HepG2 (cell line): Measurements from ENCODE around the gene UTP15. TPM values are rescaled to one million over a fixed set of nuclear protein-coding genes. Genes with fewer than 3 reads are reported as not detected.

Experiments
- ATAC-seq: fragments of 200-7000 bp; cut with Tn5 transposase; 3 replicates; pipeline ENCODE4 v1.9.1; 2020; ENCODE audit warnings: mild to moderate bottlenecking, moderate library complexity
- BruUV-seq: library from RNA; stranded (reverse); fragments of 400-500 nt; replicated peaks from 2 replicates; lab custom pipeline; 2021; lab: Mats Ljungman, UMichigan
- CTCF ChIA-PET: fragments of 300-600 bp; formaldehyde crosslinking; extraction: SDS; loops from one replicate; lab custom pipeline; 2021; ENCODE audit warnings: low total read pairs, inconsistent platforms, low intra/inter-chr PET ratio; lab: Yijun Ruan, JAX
- POLR2A ChIA-PET: fragments of 350-600 bp; sonication (Branson Sonifier 250); formaldehyde crosslinking; loops from one replicate; lab custom pipeline; 2020; ENCODE audit warnings: antibody characterized with exemption, inconsistent platforms; lab: Yijun Ruan, JAX
- DNase-seq: peaks from one replicate; pipeline ENCODE4 v3.0.0-alpha.2; 2015; ENCODE audit warnings: low spot score
- FAIRE-seq: peaks from 3 replicates; lab custom pipeline; 2011; peaks lifted over from hg19 to GRCh38; lab: Jason Lieb, UNC
- H2AFZ ChIP-seq: one replicate; pipeline ENCODE4 v1.6.1; 2011; ENCODE audit warnings: low read length, inconsistent platforms
- H3K27ac ChIP-seq: fragments of 300-600 bp; 3 replicates; pipeline ENCODE4 v1.8.0; 2011; ENCODE audit warnings: mixed run types, mild to moderate bottlenecking, mixed read lengths, low read length, inconsistent platforms; ENCODE audit not compliant: insufficient read depth; ENCODE audit errors: extremely low read length
- H3K27me3 ChIP-seq, 2 experiments: fragments of 200-600 bp in 1 of 2; 2 replicates in 1 of 2; 3 replicates in 1 of 2; pipeline versions ENCODE4 v1.6.0 to v1.8.0; 2011; ENCODE audit warnings: low read length in 2 of 2, mild to moderate bottlenecking in 2 of 2, moderate library complexity in 2 of 2, inconsistent platforms in 1 of 2; ENCODE audit not compliant: insufficient read depth in 2 of 2, control insufficient read depth in 1 of 2
- H3K36me3 ChIP-seq, 2 experiments: fragments of 200-600 bp in 1 of 2; replicated peaks in 1 of 2; 2 replicates in 1 of 2; 3 replicates in 1 of 2; pipeline versions ENCODE4 v1.5.1 to v1.8.0; 2011; ENCODE audit warnings: low read length in 2 of 2, inconsistent platforms in 1 of 2; ENCODE audit not compliant: insufficient read depth in 2 of 2, control insufficient read depth in 1 of 2
- H3K4me1 ChIP-seq: 2 replicates; pipeline ENCODE4 v1.5.1; 2012; ENCODE audit warnings: low read length, inconsistent platforms; ENCODE audit not compliant: insufficient read depth
- H3K4me2 ChIP-seq: 2 replicates; pipeline ENCODE4 v1.6.0; 2011; ENCODE audit warnings: low read depth, low read length, inconsistent platforms
- H3K4me3 ChIP-seq, 3 experiments: fragments of 200-600 bp in 1 of 3; sonication (generic), shearing (Covaris generic) in 1 of 3; replicated peaks in 1 of 3; 2 replicates each; pipeline ENCODE4 v1.5.1; 2011 to 2016; ENCODE audit warnings: low read length in 3 of 3, inconsistent platforms in 2 of 3, low read depth in 2 of 3, mild to moderate bottlenecking in 2 of 3, control low read depth in 1 of 3, mixed read lengths in 1 of 3; ENCODE audit not compliant: insufficient read depth in 1 of 3
- H3K79me2 ChIP-seq: one replicate; pipeline ENCODE4 v1.6.1; 2011; ENCODE audit warnings: low read length, inconsistent platforms; ENCODE audit not compliant: insufficient read depth
- H3K9ac ChIP-seq: 2 replicates; pipeline ENCODE4 v1.6.0; 2011; ENCODE audit warnings: mild to moderate bottlenecking, low read depth, low read length, inconsistent platforms; ENCODE audit not compliant: insufficient read depth
- H3K9me3 ChIP-seq: 2 replicates; pipeline ENCODE4 v1.5.1; 2012; ENCODE audit warnings: mild to moderate bottlenecking, low read length
- H4K20me1 ChIP-seq: 2 replicates; pipeline ENCODE4 v1.6.0; 2011; ENCODE audit warnings: inconsistent platforms, mild to moderate bottlenecking, low read length, moderate library complexity; ENCODE audit not compliant: insufficient read depth
- CCDC6 ChIP-seq: sonication (generic); formaldehyde crosslinking; IDR thresholded peaks from 2 replicates; pipeline ENCODE4 v1.8.1; 2022; ENCODE audit warnings: mild to moderate bottlenecking, missing genetic modification reagents, moderate library complexity
- HMG20B ChIP-seq: conservative IDR thresholded peaks from 2 replicates; pipeline ENCODE4 v1.6.1; 2016; ENCODE audit warnings: missing genetic modification reagents, missing compliant biosample characterization
- KDM3A ChIP-seq: IDR thresholded peaks from 2 replicates; pipeline ENCODE4 v1.6.1; 2018; ENCODE audit warnings: low read depth, missing compliant biosample characterization
- MYC ChIP-seq: sonication (generic); formaldehyde crosslinking; IDR thresholded peaks from 2 replicates; pipeline ENCODE4 v1.9.0; 2021; ENCODE audit warnings: missing genetic modification reagents, borderline replicate concordance
- NCOA5 ChIP-seq: sonication (generic); formaldehyde crosslinking; IDR thresholded peaks from 2 replicates; pipeline ENCODE4 v1.4.0; 2020; ENCODE audit warnings: missing genetic modification reagents
- NFIB ChIP-seq: sonication (generic); formaldehyde crosslinking; IDR thresholded peaks from 2 replicates; pipeline ENCODE4 v1.9.0; 2021; ENCODE audit warnings: missing genetic modification reagents, mild to moderate bottlenecking, borderline replicate concordance
- PHF8 ChIP-seq: sonication (generic); formaldehyde crosslinking; IDR thresholded peaks from 2 replicates; pipeline ENCODE4 v1.5.0; 2020; ENCODE audit warnings: missing genetic modification reagents
- POLR2AphosphoS2 ChIP-seq: IDR thresholded peaks from 2 replicates; pipeline ENCODE4 v1.6.1; 2011; ENCODE audit warnings: low read depth, low read length, improper control_type of control experiment
- SALL1 ChIP-seq: sonication (generic); formaldehyde crosslinking; IDR thresholded peaks from 2 replicates; pipeline ENCODE4 v1.8.0; 2022; ENCODE audit warnings: mild to moderate bottlenecking, missing genetic modification reagents
- ZNF124 ChIP-seq: sonication (generic); formaldehyde crosslinking; IDR thresholded peaks from 2 replicates; pipeline ENCODE4 v1.4.0; 2020; ENCODE audit warnings: missing genetic modification reagents
- ZNF75D ChIP-seq: sonication (generic); formaldehyde crosslinking; IDR thresholded peaks from 2 replicates; pipeline ENCODE4 v1.8.1; 2023; ENCODE audit warnings: missing genetic modification reagents, mild to moderate bottlenecking, borderline replicate concordance
- WGBS: methylation state at CpG from one replicate; pipeline ENCODE4 v1.1.6; 2017; ENCODE audit warnings: low lambda C conversion rate; 5-methylcytosine and 5-hydroxymethylcytosine counted together
- in situ Hi-C: cut with HindIII; loops from 2 replicates; pipeline ENCODE4 v1.10.0; 2017; ENCODE audit warnings: low pct_unique_long_range_greater_than_20kb; ENCODE audit not compliant: extremely low pct_ligation_motif_present
- intact Hi-C: fragments of 100-400 bp; cut with micrococcal nuclease; formaldehyde crosslinking; loops from one replicate; pipeline ENCODE4 v1.10.0; 2022; ENCODE audit not compliant: unreplicated experiment
- polyA plus RNA-seq, 8 experiments: library from polyadenylated mRNA; depleted of rRNA in 3 of 8; stranded (reverse) in 7 of 8; unstranded in 1 of 8; fragments of >200 nt; fragmentation: Illumina TruSeq in 4 of 8; extraction: Trizol in 4 of 8; gene quantifications; 2 replicates each; pipeline versions ENCODE4 v1.2.1 to v1.2.3, GENCODE V29; 2011 to 2016; ENCODE audit warnings: low read depth in 4 of 8, missing spikeins in 1 of 8, mixed read lengths in 1 of 8; ENCODE audit not compliant: insufficient read depth in 1 of 8
- total RNA-seq, 5 experiments: library from RNA; depleted of rRNA; stranded (reverse); fragments of >200 nt; fragmentation: Illumina TruSeq; extraction: Trizol; gene quantifications; 2 replicates each; pipeline ENCODE4 v1.2.3, GENCODE V29; 2016; ENCODE audit warnings: low read depth in 1 of 5
- TF ChIP-seq, protein P1 (sequence below): sonication (generic); formaldehyde crosslinking; IDR thresholded peaks from 2 replicates; pipeline ENCODE4 v1.4.0; 2020; ENCODE audit warnings: missing genetic modification reagents
- TF ChIP-seq, protein P2 (sequence below): sonication (generic); formaldehyde crosslinking; IDR thresholded peaks from 2 replicates; pipeline ENCODE4 v1.4.0; 2020; ENCODE audit warnings: mild to moderate bottlenecking, missing genetic modification reagents
- TF ChIP-seq, protein P3 (sequence below): sonication (generic); IDR thresholded peaks from 2 replicates; pipeline ENCODE4 v1.6.1; 2016; ENCODE audit warnings: low read depth, borderline replicate concordance

Gene UTP15
- total and polyA plus RNA-seq, 2 of the 13 experiments (the other 11 are each of a cell fraction or from before 2014, with no cell fraction given) = 7.3 to 35.8 TPM

DNA sequence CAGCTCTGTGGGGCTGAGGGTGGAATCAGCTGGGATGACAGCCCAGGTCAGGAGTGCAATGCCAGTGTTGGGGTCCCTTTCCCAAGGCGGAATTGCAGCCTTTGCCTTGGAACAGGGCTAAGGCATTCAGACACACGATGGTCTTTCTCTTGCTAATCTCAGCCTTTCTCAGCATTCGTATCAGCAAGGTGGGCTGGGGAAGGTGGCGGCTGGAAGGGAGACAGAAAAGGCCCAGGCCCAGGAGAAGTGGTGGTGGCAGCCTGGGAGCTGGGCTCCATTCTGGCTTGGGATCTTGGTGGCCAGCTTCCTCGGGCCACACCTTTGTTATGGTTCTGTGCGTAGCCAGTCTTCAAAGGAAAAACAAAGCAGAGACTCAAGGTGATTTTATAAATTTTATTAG lies 59.3 kb downstream of the UTP15 start:
- FAIRE-seq (no peak), ATAC-seq (no peak), DNase-seq (no peak)
- peak overlapping the region; percentile 65 to 80 (median 79) for H3K4me3 ChIP-seq
- no peaks in the 10 kb centered on the region for H3K36me3 ChIP-seq
- H4K20me1 ChIP-seq = peaks cover 4% of the 10 kb centered on the region
- H3K4me2 ChIP-seq = peak overlapping the region; percentile 99
- in situ Hi-C loops (no loop called here), intact Hi-C loops (loop anchor here (1.0 to 5.0 kb wide), 3 partner anchors 29 to 67 kb away; no protein-coding TSS in a partner anchor)
- no peak overlapping the region for H2AFZ ChIP-seq
- TF ChIP-seq ZNF75D (CRISPR knock-in tag) (no peak), NFIB (CRISPR knock-in tag) (no peak), NCOA5 (CRISPR knock-in tag) (no peak), SALL1 (CRISPR knock-in tag) (0 out of 2 replicates have a peak, but pooled peaks have one; percentile 22), MYC (CRISPR knock-in tag) (peak; percentile 19; the same call in 1 of the 2 replicates), KDM3A (CRISPR knock-in tag) (no peak), ZNF124 (no peak), PHF8 (CRISPR knock-in tag) (peak; percentile 9), POLR2AphosphoS2 (no peak), CCDC6 (CRISPR knock-in tag) (no peak), HMG20B (CRISPR knock-in tag) (no peak)
- TF ChIP-seq, protein P1, sequence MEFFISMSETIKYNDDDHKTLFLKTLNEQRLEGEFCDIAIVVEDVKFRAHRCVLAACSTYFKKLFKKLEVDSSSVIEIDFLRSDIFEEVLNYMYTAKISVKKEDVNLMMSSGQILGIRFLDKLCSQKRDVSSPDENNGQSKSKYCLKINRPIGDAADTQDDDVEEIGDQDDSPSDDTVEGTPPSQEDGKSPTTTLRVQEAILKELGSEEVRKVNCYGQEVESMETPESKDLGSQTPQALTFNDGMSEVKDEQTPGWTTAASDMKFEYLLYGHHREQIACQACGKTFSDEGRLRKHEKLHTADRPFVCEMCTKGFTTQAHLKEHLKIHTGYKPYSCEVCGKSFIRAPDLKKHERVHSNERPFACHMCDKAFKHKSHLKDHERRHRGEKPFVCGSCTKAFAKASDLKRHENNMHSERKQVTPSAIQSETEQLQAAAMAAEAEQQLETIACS (CRISPR knock-in tag) = no peak
- TF ChIP-seq, protein P2, sequence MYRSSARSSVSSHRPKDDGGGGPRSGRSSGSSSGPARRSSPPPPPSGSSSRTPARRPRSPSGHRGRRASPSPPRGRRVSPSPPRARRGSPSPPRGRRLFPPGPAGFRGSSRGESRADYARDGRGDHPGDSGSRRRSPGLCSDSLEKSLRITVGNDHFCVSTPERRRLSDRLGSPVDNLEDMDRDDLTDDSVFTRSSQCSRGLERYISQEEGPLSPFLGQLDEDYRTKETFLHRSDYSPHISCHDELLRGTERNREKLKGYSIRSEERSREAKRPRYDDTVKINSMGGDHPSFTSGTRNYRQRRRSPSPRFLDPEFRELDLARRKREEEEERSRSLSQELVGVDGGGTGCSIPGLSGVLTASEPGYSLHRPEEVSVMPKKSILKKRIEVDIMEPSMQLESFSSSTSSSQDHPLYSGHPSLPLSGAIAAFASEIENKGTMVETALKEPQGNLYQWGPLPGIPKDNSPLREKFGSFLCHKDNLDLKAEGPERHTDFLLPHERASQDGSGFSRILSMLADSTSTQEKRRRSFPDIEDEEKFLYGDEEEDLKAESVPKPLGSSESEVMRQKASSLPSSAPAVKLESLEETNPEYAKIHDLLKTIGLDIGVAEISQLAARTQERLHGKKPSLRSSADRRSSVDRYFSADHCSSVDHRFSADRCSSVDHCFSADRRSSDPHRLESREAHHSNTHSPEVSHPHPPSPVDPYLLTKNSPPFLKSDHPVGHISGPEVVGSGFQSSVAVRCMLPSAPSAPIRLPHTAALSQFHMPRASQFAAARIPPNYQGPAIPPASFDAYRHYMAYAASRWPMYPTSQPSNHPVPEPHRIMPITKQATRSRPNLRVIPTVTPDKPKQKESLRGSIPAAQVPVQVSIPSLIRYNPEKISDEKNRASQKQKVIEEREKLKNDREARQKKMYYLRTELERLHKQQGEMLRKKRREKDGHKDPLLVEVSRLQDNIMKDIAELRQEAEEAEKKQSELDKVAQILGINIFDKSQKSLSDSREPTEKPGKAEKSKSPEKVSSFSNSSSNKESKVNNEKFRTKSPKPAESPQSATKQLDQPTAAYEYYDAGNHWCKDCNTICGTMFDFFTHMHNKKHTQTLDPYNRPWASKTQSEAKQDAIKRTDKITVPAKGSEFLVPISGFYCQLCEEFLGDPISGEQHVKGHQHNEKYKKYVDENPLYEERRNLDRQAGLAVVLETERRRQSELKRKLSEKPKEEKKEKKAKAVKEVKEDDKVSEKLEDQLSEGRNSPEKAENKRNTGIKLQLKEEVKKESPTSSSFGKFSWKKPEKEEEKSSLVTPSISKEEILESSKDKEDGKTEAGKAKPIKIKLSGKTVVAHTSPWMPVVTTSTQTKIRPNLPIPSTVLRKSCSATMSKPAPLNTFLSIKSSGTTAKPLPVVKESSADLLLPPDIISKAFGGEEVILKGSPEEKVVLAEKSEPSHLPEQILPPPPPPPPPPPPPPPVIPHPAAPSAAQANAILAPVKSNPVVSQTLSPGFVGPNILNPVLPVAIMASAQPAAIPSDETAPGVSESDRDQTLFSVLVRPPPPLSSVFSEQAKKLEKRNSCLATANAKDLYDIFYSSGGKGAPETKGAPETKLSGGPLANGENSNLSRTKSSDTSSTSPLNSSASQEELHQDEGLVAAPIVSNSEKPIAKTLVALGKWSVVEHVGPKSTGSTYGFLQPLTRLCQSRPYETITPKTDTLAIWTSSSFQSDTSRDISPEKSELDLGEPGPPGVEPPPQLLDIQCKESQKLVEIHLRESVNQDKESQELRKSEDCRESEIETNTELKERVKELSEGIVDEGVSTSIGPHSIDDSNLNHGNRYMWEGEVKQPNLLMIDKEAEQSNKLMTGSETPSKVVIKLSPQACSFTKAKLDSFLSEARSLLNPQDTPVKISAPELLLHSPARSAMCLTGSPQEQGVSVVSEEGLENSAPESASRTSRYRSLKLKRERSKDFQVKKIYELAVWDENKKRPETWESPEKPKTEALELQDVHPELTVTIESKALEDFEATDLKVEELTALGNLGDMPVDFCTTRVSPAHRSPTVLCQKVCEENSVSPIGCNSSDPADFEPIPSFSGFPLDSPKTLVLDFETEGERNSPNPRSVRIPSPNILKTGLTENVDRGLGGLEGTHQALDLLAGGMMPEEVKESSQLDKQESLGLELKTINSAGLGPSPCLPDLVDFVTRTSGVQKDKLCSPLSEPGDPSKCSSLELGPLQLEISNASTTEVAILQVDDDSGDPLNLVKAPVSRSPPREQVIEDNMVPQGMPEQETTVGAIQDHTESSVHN (CRISPR knock-in tag) = no peak
- TF ChIP-seq, protein P3, sequence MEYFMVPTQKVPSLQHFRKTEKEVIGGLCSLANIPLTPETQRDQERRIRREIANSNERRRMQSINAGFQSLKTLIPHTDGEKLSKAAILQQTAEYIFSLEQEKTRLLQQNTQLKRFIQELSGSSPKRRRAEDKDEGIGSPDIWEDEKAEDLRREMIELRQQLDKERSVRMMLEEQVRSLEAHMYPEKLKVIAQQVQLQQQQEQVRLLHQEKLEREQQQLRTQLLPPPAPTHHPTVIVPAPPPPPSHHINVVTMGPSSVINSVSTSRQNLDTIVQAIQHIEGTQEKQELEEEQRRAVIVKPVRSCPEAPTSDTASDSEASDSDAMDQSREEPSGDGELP = peak; percentile 35; the same call in 1 of the 2 replicates
- H3K9ac ChIP-seq = peak overlapping the region; percentile 79
- ChIA-PET POLR2A (interaction anchor here (0.6 to 4.3 kb wide), 27 partner anchors 8 to 1887 kb away, joined by 3 to 30 read pairs (median 6); partner anchors contain the start of gene BTF3), CTCF (no interaction called here)
- H3K4me1 ChIP-seq = peaks cover 64% of the 10 kb centered on the region
- no peaks in the 10 kb centered on the region for H3K9me3 ChIP-seq
- no TSS peak for BruUV-seq
- peak overlapping the region; percentile 76 for H3K27ac ChIP-seq
- peaks cover 34% of the 10 kb centered on the region for H3K79me2 ChIP-seq
- no peaks in the 10 kb centered on the region; a peak in 1 of 5 replicates for H3K27me3 ChIP-seq
- WGBS = 14% methylated on average over 6 of the region's 6 CpGs
